GM19023 (cell line): ENCODE results near the gene PDIK1L.
"Not testable (repeated sequence)": the region's sequence is repeated elsewhere in the genome, so short reads cannot be mapped to it uniquely, and the experiment has no call there.

Experiments used
- ATAC-seq: cut with Tn5 transposase; IDR thresholded peaks from one replicate; pipeline ENCODE4 v1.9.1; 2021; ENCODE audit warnings: mild to moderate bottlenecking, moderate library complexity; ENCODE audit not compliant: unreplicated experiment

The PDIK1L gene

DNA sequence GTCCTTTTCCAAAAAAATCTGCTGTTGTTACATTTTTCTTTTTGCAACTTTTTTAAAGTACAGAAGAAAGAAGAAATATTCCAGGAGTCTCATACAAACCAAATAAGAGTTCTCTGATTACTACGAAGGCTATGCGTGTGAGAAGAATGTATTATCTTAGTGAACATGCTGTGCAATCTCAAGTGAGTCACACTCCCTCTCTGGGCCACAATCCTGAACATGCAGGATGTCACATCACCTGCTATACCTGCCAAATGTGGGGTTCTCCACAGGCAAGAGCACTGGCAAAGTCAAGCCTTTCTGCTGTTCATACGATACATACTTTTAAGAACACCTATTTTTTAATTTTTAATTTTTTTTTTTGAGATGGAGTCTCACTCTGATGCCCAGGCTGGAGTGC lies 22.5 kb upstream of the PDIK1L start:
- no peak for ATAC-seq

DNA sequence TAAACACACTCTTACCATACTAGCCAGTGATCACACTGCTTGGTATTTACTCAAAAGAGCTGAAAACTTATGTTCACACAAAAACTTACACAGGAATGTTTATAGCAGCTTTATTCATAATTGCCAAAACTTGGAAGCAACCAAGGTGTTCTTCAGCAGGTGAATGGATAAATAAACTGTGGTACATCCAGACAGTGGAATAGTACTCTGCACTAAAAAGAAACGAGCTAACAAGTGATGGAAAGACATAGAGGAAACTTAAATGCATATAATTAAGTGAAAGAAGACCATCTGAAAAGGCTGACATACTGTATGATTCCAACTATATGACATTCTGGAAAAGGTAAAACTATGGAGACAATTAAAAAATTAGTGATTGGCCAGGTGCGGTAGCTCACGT lies 20.7 kb upstream of the PDIK1L start:
- ATAC-seq, result no peak

DNA sequence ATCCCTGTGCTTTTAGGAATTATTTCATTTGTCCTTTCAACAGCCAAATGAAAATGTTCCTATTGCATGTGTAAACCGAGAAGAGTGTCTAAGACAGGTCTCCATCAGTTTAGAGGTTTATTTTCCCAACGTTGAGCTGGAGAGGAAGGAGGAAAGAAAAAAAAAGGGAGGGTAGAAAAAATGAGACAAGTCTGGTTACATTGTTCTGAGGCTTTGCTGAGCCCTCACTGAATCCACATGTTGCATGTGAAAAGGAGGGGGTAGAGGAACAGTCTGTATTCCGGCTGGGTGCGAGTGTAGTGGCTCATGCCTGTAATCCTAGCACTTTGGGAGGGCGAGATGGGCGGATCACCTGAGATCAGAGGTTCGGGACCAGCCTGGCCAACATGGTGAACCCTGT lies 19.2 kb upstream of the PDIK1L start:
- no peak for ATAC-seq

DNA sequence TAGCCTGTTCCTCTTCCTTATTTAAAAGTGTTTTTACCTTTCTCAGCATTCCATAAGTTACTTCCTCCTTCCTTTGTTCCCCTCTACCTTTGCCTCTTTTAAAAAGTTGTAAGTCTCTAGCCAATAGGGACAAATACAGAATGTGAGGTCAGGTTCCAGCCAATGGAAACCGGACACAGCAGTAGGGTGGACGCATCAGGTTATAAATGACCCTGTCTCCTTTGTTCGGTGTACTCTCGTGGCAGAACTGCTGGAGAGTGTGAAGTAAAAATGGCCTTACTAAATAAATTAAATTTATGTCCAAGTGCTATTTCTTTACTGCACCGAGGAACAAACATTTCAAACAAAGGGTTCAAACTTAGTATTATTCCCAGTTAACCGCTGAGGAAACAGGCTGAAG lies 18.1 kb upstream of the PDIK1L start:
- ATAC-seq, result not testable (repeated sequence)

DNA sequence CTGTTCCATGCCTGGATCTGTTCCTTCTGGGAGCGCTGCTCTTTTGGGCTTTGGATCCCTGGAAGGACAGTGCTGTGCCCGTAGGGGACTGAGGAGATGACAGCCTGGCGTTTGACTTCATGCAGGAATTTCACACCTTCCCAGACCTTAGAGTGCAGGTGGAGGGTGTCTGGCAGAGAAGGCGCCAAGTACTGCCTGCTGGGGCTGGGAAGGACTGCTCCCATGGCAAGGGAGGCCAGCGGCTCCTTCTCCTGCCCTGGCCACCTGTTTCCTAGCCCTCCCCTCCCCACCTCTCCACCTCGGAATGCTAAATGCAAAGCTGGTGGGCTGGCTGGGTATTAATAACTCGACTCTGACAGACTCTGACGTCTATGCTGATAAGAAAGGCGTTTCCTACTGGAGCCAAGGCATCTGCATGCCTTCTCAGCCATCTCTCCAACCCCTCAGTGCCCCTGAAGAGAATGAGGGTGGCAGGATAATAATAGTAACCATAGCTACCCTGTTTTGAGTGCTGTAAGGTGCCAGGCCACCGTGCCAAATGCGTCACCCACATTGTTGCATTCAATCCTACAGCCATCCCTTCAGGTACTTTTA lies 17.5 kb upstream of the PDIK1L start:
- ATAC-seq, result no peak

DNA sequence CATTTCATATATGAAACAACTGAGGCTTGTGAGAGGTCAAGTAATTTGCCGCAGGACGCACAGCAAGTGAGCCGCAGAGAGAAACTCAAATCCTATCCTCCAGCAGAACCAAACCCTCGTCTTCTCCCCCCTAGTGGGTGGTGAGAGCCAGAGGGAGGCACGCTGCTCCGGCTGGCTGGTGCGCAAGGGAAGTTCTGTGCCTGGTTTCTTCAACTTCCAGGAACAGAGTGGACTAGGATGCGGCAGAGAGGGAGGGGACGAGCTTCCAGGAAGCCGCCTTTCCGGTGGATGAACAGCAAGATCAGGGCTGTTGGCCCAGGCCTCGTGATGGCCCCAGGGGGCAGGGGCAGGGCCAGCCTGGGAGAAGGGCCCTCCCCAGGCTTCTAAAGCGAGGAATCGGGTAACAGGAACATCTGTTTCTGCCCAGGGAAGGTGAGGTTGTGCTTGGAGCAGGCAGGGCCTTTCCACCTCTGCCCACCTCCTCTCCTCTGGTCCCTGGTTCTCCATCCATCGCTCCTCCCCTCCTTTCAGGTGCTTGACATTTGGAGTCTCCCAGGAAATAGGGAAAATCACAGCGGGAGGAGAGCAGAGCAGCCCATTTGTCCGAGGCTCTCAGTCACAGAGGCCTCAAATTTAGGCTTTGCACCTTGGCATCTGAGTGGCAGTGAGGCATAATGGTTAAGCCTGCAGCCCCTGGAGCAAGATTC lies 16.8 kb upstream of the PDIK1L start:
- no peak for ATAC-seq

DNA sequence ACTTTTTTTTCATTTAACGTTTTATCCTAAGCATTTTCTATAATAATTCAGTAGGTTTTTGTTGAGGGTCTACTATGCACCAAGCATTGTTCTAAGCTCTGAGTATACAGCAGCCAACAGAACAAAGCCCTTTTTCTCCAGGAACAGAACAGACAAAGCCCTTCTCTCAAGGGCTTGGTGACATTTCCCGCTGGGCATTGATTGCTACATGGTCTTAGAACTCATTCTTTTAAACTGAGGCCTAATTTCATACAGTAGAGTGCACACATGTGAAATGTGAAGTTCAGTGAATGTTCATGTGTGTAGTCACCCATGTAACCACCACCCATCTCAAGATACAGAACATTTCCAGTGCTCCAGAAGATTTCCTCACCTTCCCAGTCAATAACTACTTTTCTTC lies 15.2 kb upstream of the PDIK1L start:
- no peak for ATAC-seq

DNA sequence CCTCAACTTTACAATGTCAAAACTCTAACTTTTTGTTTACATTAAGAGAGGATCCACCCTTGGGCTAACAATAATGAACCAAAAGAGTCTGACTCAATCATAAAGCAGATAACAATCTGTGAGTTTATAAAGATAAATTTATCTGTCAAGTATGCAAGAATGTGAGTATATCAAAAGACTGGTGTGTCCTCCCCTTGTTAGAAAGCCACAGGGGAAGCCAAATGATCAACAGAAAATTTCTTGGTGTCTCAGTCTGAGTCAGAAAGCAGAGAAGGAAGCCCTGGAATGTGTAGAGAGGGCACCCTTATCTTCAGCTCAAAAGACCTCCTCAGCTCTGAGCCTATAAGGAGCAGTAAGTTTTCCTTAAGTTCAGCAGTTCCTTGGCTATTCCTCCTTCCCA lies 13.9 kb upstream of the PDIK1L start:
- ATAC-seq, result no peak

DNA sequence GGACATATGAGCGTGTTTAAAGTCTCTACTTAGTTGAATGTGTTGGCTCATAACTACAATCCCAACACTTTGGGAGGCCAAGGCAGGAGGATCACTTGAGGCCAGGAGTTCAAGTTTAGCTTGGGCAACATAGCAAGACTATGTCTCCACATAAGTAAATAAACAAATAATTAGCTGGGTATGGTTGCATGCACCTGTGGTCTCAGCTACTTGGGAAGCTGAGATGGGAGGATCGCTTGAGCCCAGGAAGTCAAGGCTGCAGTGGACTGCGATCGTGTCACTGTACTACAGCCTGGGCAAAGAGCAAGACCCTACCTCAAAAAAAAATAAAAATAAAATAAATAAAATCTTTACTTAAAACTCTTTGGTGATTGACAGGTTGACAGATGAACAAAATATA lies 13.0 kb upstream of the PDIK1L start:
- no peak for ATAC-seq

DNA sequence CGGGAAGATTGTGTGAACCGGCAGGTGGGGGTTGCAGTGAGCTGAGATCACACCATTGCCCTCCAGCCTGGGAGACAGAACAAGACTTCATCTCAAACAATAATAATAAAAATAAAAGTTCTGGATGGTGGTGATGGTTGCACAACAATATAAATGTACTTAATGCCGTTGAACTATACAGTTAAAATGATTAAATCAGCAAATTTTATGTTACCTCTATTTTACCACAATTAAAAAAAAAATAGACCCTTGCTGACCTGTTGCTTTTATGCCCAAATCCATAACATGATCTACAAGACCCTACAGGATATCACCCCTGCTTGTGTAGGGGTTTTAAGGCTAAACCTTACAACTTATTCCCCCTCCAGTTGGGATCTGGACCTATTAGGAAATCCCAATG lies 11.8 kb upstream of the PDIK1L start:
- no peak for ATAC-seq

DNA sequence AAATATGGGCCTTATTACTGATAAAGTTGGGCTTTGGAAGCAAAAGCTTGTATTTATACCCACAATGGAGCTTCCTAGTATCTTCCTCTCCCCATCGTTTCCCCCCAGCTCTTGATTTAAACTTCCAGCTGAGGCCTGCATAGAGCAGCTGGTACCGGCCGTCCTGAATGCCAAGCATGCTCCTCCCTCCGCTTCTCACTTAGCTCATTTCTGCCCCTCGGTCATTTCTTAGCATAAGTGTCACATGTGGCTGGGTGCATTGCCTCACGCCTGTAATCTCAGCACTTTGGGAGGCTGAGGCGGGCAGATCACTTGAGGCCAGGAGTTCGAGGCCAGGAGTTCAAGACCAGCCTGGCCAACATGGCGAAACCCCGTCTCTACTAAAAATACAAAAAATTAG lies 11.4 kb upstream of the PDIK1L start:
- not testable (repeated sequence) for ATAC-seq

DNA sequence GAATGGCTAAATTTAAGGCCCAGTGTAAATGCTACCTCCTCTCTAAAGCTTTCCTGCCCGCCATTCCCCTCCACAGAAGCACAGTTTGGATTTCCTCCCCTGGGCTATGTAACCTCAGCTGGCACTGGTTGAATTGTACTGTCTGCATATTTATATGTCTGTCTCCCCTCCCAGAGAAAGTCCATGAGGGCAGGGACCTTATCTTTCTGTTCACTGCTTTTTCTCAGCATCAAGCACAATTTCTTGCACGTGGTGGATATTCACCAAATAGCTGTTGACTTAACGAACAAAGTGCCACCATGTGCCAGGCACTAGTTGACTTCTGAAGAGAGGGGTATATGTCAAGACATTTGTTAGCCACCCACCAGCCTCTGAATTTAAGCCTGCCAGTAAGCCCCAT lies 9.5 kb upstream of the PDIK1L start:
- no peak for ATAC-seq

DNA sequence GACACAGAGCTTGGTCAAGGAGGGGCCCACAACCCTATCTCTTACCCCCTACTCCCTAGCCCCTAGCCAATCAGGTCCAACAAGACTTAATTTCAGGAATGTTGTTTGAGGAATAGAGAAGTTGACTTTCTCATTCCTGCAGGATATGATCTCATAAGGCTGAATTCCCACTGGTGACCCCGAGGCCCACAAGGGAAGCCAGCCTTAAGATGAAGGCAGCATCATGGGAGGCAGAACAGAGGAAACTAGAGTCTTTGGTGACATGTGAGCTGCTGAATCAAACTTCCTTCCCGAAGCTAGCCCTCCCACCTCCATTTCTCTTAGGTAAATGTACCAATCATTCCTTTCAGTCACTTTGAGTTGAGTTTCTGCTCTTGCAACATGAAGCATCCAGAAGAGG lies 9.1 kb upstream of the PDIK1L start:
- ATAC-seq, result no peak

DNA sequence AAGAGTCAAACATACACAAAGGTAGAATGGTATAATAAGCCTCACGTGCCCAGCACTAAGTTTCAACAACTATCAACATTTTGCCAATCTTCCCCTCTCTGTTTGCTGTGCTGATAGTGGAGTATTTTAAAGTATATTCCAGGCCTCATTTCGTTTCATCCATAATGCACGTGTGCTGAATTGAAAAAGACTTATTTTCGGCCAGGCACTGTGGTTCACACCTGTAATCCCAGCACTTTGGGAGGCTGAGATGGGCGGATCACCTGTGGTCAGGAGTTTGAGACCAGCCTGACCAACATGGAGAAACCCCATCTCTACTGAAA lies 6.4 kb upstream of the PDIK1L start:
- ATAC-seq, result not testable (repeated sequence)

DNA sequence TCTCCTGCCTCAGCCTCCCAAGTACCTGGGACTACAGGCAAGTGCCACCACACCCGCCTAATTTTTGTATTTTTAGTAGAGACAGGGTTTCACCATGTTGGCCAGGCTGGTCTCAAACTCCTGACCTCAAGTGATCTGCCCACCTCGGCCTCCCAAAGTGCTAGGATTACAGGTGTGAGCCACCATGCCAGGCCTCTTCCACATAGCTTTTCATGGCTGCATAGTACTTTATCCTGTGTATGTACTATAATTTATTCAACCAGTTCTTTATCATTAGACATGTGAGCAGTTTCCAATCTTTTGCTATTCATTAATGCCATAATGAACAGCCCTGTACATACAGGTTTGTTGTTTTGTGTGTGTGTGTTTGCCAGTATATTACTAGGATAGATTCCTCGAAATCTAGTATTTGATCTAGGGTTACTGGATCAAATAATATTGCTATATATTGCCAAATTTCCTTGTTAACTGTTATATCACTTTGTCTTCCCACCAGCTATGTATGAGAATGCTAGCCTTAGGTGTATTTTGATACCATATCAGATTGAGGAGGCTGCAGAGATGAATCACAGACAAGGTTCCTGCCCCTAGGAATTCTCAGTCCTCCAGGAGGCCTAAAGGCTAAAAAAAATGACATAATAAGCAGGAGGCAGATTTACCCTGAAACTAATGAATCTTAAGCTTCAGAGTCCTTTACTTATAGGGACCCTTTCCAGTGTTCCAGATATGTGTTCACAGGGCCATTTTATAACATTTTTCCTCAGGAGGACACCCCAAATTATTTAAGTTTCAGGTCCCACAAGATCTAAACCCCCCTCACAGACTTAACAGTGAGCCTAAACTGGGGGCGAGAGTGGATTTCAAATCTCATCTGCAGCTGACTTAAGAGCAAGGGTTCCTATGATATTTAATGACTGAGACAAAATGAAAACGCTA lies 2.1 kb upstream of the PDIK1L start:
- ATAC-seq, result no peak

DNA sequence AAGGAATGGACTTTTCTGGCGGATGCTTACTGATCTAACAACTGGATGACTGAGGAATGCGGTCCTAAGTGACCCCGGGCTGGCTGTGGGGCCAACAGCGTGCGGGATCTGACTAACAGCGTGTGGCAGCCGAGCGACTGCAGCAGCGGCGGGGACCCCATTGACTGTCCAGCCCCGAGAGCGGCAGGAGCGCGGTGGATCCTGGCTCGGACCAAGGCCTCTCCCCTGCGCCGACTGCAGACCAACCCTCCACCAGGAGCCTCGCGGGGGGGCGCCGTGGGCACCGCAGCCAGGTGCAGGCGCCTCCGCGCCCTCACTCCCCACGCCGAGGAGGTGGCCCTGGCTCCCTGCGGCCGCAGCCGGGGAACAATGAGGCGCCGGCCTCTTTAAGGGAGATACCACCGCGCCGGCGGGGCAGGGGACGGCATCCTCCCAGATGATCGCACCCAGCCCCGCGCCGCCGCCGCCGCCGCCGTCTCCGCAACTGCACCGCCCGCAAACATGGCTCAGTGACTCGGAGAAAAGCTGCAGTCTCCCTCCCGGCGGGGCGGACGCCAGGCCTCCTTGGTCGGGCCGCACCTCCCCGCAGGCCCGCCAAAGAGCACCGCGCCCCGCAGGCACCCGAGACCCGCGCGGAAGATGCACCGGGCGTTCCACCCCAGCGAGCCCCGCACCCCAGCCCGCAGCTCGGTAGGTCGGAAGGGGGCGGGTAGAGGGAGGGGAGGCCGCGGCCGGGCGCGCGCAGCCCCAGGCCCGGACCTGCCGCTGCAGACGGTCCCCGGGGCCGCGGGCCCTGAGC lies 694 bp upstream of the PDIK1L start:
- ATAC-seq, result peak; percentile 48

DNA sequence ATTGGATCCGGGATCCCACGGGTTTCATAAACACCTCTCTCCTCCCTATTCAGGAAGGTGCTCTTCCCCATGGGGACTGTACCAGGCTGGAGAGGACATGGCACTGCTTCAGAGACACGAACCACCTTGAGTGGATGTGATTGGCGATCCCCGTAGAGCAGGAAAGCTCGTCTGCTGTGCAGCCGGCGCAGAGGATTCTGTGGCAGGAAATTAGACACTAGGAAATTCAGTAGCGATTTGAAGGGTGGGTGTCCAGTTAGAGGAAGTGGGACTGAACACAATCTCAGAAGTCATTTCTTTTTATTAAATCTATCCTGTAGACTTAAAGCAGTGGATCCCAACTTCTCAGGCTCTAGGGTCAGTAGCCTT lies 767 bp downstream of the PDIK1L start:
- ATAC-seq, result no peak

DNA sequence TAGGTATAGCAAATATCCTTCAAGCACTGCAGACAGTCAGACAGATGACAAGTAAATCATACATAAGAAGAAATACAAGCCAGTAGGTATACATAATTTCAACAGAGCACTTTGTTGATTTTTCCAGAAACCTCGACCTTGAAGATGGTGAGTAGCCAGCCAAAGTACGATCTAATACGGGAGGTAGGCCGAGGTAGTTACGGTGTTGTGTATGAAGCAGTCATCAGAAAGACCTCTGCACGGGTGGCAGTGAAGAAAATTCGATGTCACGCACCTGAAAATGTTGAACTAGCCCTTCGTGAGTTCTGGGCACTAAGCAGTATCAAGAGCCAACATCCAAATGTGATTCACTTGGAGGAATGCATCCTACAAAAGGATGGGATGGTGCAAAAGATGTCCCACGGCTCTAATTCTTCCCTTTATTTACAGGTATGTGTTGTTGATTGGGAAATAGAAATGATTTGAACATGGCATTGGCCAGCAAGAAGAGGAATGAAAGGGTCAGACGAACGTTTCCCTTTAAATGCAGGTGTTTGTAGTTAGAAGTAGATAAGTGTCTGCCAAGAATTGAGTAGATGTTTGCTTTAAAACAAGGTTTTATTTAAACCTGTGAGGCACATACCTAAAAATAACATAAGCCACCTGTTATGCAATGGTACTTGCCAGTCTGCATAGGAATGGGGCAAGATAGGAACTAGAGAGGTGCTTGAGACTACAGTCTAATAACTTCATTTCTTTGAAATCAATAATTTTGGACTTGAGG lies 2.7 kb downstream of the PDIK1L start:
- ATAC-seq, result no peak

DNA sequence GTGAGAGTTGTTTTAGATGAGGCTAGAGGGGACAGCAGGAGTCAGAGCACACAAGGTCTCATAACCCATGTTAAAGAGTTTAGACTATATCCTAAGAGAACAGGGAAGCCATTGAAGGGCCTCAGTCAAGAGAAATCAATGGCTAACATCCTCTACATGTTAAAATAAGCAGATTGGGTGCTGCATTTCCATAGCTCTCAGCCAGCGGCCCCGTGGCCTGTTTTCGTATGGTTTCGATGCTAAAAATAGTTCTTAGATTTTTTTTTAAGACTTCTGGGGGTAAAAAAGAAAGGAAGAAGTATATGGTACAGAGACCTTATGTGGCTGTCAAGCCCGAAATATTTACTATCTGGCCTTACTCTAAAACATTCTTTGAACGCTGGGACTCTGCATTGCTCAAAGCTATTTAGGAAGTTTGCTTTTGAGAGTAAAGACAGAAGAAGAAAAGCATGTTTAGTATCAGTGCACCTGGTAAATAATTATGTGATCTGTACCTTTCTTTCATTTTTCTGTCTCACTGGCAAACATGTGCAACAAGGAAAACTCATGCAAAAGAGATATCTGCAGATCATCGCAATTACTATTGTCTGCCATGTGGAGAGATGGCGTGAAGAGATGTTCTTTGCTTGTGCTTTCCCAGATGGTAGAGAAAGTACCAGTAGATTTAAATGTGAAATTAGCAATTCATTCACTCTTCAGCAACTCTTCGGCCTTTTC lies 8.4 kb downstream of the PDIK1L start:
- no peak for ATAC-seq
